OCI-LY7 (cell line): ENCODE data around the gene HTT-AS.

Experiments used
- CTCF ChIP-seq: fragments of 200-600 bp; sonication (generic); conservative IDR thresholded peaks from 2 replicates; pipeline ENCODE4 v1.5.1; 2014; ENCODE audit warnings: mild to moderate bottlenecking, antibody characterized with exemption, low read length, moderate library complexity, mixed read lengths
- EZH2phosphoT487 ChIP-seq: fragments of 200-600 bp; sonication (generic); IDR thresholded peaks from 2 replicates; pipeline ENCODE4 v1.6.1; 2018; ENCODE audit warnings: low read depth, borderline replicate concordance, mild to moderate bottlenecking, mixed run types, antibody characterized with exemption, low read length, moderate library complexity, mixed read lengths

- TF ChIP-seq CTCF (no peak), EZH2phosphoT487 (no peak)
Observed at GRCh38 chr4:3071811-3072210, 2.5 kb downstream of the HTT-AS start.
